Transverse colon (tissue), 4 donors: Measurements from ENCODE around the gene GLT8D2.

ENCODE experiments used
- CTCF ChIP-seq, 5 experiments: fragments of 200-600 bp in 3 of 5; fragments of 450-650 bp in 2 of 5; sonication (generic) in 3 of 5; IDR thresholded peaks; 1 replicate in 2 of 5; 2 replicates in 3 of 5; pipeline ENCODE4 v1.5.1; 2016 to 2017; ENCODE audit warnings: antibody characterized with exemption in 5 of 5, inconsistent platforms in 3 of 5, mild to moderate bottlenecking in 2 of 5, moderate library complexity in 1 of 5
- EP300 ChIP-seq: sonication (generic); formaldehyde crosslinking; IDR thresholded peaks from one replicate; pipeline ENCODE4 v1.6.1; 2017; ENCODE audit warnings: antibody characterized with exemption, low read depth
- POLR2A ChIP-seq: fragments of 450-650 bp; IDR thresholded peaks from one replicate; pipeline ENCODE4 v1.6.1; 2016; ENCODE audit warnings: antibody characterized with exemption, mild to moderate bottlenecking, moderate library complexity
- POLR2AphosphoS5 ChIP-seq, 3 donors: sonication (generic); formaldehyde crosslinking; IDR thresholded peaks; one replicate each; pipeline ENCODE4 v1.6.1; 2016; ENCODE audit warnings: antibody characterized with exemption in 3 of 3

- TF ChIP-seq CTCF (IDR thresholded peaks at IDR 0.05) (no peak), POLR2A (no peak), POLR2AphosphoS5 (IDR thresholded peaks at IDR 0.05) (no peak), EP300 (no peak)
Observed at GRCh38 chr12:103975368-103975767, 74.6 kb downstream of the GLT8D2 start.
